HTR-8/SVneo (cell line): ENCODE measurements around the gene ANKS6.
"Not testable (repeated sequence)": the region's sequence is repeated elsewhere in the genome, so short reads cannot be mapped to it uniquely, and the experiment has no call there.

Experiments used
- DNase-seq: peaks from one replicate; pipeline ENCODE4 v3.0.0; 2011; ENCODE audit warnings: low spot score, mixed read lengths; ENCODE audit not compliant: insufficient read length
- FAIRE-seq: peaks from 2 replicates; lab custom pipeline; 2011; peaks lifted over from hg19 to GRCh38; lab: Jason Lieb, UNC

ANKS6 gene

DNA sequence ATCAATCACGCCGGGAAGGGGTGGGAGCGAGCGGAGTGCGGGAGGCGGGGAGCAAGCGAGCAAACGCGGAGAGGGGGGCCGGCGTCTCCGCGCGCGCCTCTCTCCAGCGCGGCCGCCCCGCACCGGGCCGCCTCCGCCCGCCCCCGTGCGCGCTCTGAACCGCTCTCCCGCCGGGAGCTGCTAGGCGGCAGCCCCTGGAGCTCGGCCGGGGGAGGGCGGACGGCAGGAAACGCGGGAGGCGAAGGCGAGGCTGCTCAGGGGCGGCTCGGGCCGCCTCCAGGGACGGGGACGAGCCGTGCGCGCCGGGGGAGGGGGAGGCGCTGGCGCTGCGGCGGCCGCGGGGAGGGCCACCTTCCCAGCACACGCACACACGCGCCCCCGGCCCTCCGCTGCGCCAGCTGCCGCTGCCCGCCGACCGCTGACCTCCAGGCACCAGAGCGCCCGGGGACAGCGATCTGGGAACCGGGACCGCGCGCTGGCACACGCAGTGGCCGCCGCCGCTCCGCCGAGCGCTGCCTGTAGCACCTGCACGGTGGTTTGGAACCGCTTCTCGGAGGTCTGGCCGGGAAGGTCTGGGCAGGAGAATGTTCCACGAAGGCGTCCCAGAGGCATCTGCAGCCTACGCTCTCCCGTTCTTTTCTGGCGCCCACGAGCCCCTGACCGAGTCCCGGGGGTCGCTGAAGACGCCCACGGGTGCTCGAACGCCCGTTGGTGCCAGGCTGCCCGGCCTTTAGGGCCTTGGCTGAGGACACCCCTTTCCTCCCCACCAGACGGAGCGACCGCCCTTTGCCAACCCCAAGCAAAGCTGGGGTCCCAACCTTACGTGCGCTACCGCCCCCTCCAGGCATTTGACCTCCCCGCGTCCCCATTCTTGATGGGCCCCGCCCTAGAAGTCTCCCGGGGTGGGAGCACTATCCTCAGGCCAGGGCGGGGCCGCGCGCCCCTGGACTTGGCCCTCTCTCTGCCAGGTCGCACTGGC lies 87.1 kb downstream of the ANKS6 start, which contains the start of gene GABBR2:
Gene GABBR2 (minus strand): TSS at position 3 of the 979 bp plus-strand sequence. CDS start 198 bp downstream, outside the sequence.
- no peak for FAIRE-seq
- no peak for DNase-seq

- DNase-seq (no peak), FAIRE-seq (no peak)
Measured at GRCh38 chr9:98708103-98708932, 88.0 kb downstream of the ANKS6 start.

DNA sequence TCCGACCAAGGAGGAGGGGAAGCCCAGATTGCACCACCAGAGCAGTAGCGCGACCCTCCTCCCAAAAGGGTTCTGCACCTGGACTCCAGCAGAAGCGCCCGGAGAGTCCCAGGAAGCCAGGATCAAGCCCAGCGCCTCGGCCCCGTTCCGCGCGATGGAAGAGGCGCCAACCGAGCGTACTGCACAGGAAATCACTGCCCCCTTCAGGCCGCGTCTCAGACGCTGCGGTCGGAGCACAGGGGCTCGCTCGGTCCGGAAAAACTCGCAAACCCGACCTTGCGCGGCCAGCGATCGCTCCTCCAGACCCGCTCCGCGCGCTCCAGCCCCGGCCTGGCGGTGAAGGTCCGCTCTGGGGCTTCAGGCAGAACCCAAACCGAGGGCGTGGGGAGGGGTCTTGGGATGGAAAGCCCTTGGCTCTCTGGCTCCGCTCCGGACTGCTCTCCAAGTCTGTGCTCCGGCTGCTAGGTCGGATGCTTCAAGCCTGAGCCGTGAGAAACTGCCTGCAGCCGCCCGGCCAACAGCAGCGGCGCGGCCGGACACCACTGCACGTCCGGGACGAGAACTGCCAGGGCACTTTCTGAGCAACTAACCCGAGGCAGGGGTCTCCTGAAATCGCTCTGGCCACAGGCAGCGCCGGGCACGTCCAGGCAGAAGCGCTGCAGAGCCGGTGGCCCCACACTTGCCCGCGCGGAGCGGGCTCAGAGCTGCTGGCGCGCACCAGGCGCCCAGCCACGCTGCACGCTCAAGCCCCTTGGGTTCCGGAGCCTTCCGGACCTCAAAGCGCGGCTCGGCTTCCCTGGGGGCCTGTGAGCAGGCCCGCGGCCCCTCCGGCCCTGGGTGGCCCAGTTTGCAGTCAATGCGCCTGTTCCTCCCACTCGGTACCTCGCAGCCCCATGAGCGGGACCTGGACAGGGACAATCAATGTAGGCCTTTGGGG lies 88.9 kb downstream of the ANKS6 start:
- FAIRE-seq (no peak), DNase-seq (peak; percentile 56)

- no peak for FAIRE-seq
Measured at GRCh38 chr9:98706651-98707165, 89.6 kb downstream of the ANKS6 start.

DNA sequence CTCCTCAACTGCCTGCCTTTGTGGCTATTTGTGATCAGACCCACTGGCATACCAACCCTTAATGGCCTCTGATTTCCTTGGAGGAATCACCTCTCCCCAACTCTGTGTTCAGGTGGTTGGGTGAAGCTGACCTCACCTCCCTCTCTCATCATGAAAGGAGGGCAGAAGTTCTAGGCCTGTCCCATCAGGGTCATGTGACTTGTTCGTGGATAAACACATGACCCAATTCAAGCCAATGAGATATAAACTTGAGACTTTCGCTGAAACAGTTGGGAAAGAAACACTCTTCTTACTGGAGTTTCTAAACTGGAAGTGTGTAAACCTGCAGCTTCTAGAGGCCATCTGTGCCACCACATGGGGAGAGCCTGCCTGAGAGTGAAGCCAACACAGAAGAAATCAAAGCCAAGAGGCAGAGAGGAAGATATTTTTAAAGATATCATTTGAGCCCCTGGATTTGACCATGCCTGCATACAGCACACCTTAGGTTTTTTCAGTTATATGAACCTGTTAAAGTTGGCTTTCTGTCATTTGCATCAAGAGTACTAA lies 93.4 kb downstream of the ANKS6 start:
- no peak for FAIRE-seq
- no peak for DNase-seq

More at GRCh38 chr9:98706651-98707165, 89.6 kb downstream of the ANKS6 start:
- no peak for DNase-seq

- FAIRE-seq, result no peak
- no peak for DNase-seq
Measured at GRCh38 chr9:98702340-98702739, 94.0 kb downstream of the ANKS6 start.

GRCh38 chr9:98701576-98701975 lies 94.8 kb downstream of the ANKS6 start:
- DNase-seq (no peak), FAIRE-seq (no peak)

- DNase-seq (no peak), FAIRE-seq (no peak)
Measured at GRCh38 chr9:98700801-98701200, 95.6 kb downstream of the ANKS6 start.

- DNase-seq (no peak), FAIRE-seq (no peak)
Measured at GRCh38 chr9:98698856-98699255, 97.5 kb downstream of the ANKS6 start.

- DNase-seq (no peak), FAIRE-seq (no peak)
Measured at GRCh38 chr9:98694943-98695342, 101.4 kb downstream of the ANKS6 start.

DNA sequence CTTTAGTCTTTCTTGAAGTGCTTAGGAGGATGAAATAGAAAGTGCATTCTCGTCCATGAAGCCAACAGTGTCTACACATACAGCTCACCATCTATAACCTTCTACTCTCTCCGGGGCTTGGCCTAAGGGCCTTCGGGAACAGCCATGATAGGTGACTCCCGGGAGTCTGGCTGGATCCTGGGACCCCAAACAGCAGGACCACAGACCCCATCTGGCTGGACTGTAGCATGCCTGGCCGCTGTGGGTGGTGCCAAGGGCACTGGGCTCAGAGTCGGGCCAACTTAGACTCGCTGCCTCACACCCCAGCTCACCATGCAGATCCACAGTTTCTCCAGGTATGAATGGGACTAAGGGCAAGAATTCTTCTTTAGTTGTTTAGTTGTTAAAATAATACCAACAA lies 104.0 kb downstream of the ANKS6 start:
- FAIRE-seq (no peak), DNase-seq (no peak)

DNA sequence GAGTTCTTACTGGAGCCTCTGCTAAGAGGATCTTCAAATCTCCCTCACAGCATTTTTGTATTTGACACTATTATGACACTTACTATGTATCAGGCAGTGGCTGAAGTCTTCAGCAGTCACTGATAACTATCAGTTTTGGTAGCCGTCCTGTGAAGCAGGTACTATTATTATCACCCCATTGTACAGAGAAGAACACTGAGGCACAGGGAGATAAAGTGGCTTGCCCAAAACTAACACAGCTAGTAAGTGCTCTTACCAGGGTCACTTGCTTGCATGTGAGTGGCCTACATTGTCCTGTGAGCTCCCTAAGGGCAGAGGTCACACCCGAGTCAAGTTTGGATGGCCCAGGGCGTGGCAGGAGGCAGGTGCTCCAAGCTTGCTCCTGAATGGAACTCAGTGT lies 104.5 kb downstream of the ANKS6 start:
- FAIRE-seq, result no peak
- no peak for DNase-seq

GRCh38 chr9:98690686-98691085 lies 105.7 kb downstream of the ANKS6 start:
- FAIRE-seq (no peak), DNase-seq (no peak)

- no peak for DNase-seq
- no peak for FAIRE-seq
Measured at GRCh38 chr9:98688710-98689495, 107.5 kb downstream of the ANKS6 start.

DNA sequence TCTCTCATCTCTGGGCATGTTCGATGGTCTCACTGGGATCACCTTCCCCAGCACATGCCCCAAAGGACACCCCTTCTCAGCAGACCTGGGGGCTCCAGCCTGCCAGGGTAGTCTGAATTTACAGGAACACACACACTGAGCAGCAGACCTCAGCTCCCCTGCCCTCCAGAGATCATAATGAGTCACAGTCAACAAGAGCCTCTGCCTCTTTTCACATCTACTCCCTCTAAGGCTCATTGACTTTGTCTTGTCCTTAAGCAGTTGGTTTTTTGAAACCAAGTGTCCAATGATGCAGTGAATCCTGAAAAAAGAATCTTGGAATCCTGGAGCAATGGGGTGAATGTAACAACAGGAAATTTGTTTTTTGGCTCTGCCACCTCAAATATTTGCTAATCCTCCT lies 108.4 kb downstream of the ANKS6 start:
- no peak for DNase-seq
- no peak for FAIRE-seq

DNA sequence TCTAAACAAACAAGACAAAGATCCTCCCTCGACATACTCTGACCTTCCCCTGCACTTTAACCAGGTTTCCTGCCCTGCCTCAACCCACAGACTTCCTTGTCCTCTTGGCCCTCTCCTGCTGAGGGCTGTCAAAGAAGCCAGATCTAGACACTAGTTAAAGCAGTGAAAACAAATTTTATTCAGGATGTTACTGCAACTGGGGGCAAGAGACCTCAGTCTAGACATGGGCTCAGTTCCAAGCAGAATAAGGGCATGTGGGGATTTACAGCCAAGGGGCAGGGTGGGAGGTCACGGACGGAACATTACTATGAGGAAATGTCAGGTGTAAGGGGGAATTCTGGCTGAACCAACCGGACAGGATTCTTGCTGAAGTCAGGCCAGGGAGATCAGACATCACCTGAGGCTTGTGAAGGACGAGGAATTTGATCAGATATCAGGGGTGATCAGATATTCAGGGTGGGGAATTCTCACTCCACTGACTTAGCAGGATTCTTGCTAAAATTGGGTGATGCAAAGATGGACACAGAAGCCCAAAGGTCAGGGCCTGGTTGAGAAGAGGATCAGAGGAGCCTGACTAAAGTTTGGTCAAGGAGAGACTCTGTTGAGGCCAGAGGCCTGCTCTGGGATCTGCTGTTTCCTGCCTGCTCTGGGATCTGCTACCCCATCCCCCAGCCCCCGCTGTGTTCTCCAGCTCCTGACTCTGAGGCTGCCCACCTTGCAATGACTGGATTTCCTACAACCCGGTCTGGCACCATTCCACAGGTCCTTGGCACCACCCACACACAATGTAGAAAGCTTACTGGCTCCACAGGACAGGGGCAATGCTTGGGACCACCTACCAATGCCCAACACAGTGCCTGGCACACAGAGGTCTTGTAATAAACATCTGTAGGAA lies 109.1 kb downstream of the ANKS6 start:
- no peak for DNase-seq
- FAIRE-seq, result no peak

GRCh38 chr9:98684816-98685215 lies 111.5 kb downstream of the ANKS6 start:
- not testable (repeated sequence) for FAIRE-seq, DNase-seq
